Suprapubic skin (tissue), 4 donors: ENCODE data around the gene CRPPA.

Source experiments
- POLR2A ChIP-seq, 2 donors: fragments of 450-650 bp; IDR thresholded peaks; one replicate each; pipeline ENCODE4 v1.6.1; 2017; ENCODE audit warnings: antibody characterized with exemption in 2 of 2, mild to moderate bottlenecking in 2 of 2, moderate library complexity in 2 of 2
- POLR2AphosphoS5 ChIP-seq, 3 donors: sonication (generic); formaldehyde crosslinking; IDR thresholded peaks; one replicate each; pipeline ENCODE4 v1.6.1; 2017; ENCODE audit warnings: antibody characterized with exemption in 3 of 3
- TF ChIP-seq, protein P1 (sequence below), 2 donors: fragments of 200-600 bp in 1 of 2; fragments of 450-650 bp in 1 of 2; sonication (generic) in 1 of 2; IDR thresholded peaks; one replicate each; pipeline ENCODE4 v1.5.1; 2016 to 2019; ENCODE audit warnings: antibody characterized with exemption in 2 of 2, mild to moderate bottlenecking in 1 of 2, moderate library complexity in 1 of 2

DNA sequence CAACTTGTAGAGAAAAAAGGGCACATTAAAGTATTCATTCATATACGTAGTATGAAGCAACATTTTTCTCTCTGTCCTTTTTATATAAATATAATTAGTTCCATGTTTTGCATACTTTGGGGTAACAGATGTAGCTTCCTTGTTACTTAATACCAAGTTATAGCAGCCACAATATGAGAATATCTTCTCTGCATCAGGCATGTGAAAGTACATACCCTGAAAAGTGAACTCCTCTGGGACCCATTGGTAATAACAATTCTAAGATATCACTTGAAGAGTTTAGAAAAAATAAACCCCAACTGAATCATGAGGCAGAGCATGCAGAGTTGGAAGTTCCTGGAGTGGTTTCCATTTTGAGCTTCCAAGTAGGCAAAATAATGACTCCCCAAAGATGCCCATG lies 2.4 kb upstream of the CRPPA start:
- TF ChIP-seq, protein P1, sequence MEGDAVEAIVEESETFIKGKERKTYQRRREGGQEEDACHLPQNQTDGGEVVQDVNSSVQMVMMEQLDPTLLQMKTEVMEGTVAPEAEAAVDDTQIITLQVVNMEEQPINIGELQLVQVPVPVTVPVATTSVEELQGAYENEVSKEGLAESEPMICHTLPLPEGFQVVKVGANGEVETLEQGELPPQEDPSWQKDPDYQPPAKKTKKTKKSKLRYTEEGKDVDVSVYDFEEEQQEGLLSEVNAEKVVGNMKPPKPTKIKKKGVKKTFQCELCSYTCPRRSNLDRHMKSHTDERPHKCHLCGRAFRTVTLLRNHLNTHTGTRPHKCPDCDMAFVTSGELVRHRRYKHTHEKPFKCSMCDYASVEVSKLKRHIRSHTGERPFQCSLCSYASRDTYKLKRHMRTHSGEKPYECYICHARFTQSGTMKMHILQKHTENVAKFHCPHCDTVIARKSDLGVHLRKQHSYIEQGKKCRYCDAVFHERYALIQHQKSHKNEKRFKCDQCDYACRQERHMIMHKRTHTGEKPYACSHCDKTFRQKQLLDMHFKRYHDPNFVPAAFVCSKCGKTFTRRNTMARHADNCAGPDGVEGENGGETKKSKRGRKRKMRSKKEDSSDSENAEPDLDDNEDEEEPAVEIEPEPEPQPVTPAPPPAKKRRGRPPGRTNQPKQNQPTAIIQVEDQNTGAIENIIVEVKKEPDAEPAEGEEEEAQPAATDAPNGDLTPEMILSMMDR (IDR thresholded peaks at IDR 0.05), result no peak
- TF ChIP-seq POLR2AphosphoS5 (IDR thresholded peaks at IDR 0.05) (no peak), POLR2A (IDR thresholded peaks at IDR 0.05) (no peak)
